ENCODE measurements around the gene NQO2.

GRCh38 chr6:2989332-2990247 lies 10.1 kb upstream of the NQO2 start:
- TF ChIP-seq POLR2A (IDR thresholded peaks at IDR 0.05): peak in 3 of 4 donors; percentile 37 to 71 (median 38)
- peak; percentile 76 to 90 for TF ChIP-seq POLR2AphosphoS5 (IDR thresholded peaks at IDR 0.05)
- no peak for TF ChIP-seq CTCF (IDR thresholded peaks at IDR 0.05)
